T-helper 2 cell treated with Interferon-gamma antibody and Interleukin-4, amounts not matched to agents 100 ng/mL and 5 ng/mL, for 36 hours (primary cell): ENCODE results near the gene UBE2D1. TPM values are rescaled to one million over a fixed set of nuclear protein-coding genes. Genes with fewer than 3 reads are reported as not detected.
"Not testable (repeated sequence)": the region's sequence is repeated elsewhere in the genome, so short reads cannot be mapped to it uniquely, and the experiment has no call there.

Source experiments
- intact Hi-C: fragments of 100-400 bp; cut with micrococcal nuclease; formaldehyde crosslinking; loops from one replicate; pipeline ENCODE4 v1.15.1; 2023
- total RNA-seq: library from RNA; stranded (reverse); gene quantifications from 2 replicates; pipeline ENCODE4 v1.2.3, GENCODE V29; 2022

UBE2D1 gene
- total RNA-seq, 1 donor from 2014 or later = 14.4 TPM

GRCh38 chr10:58373442-58373827 is 38.6 kb downstream of the UBE2D1 start:
- intact Hi-C loops = no loop called here

GRCh38 chr10:58382489-58382995 is 47.7 kb downstream of the UBE2D1 start:
- intact Hi-C loops = loop anchor here (5.0 kb wide), 1 partner anchor 205 kb away; no protein-coding TSS in a partner anchor

- intact Hi-C loops = loop anchor here (1.0 to 5.0 kb wide), 3 partner anchors 102 to 1523 kb away; partner anchors contain the start of gene CCDC6
These were observed 49.3 kb downstream of the UBE2D1 start for GRCh38 chr10:58384095-58384494.

- intact Hi-C loops = loop anchor here (1.0 to 5.0 kb wide), 3 partner anchors 102 to 1522 kb away; partner anchors contain the start of gene CCDC6
These were observed 49.8 kb downstream of the UBE2D1 start for GRCh38 chr10:58384544-58384998.

GRCh38 chr10:58384999-58385783 is 50.4 kb downstream of the UBE2D1 start, which contains the start of gene TFAM:
Gene TFAM (plus strand): TSS chr10:58385410. CDS start chr10:58385548, 138 bp downstream.
- intact Hi-C loops = loop anchor here (1.0 to 5.0 kb wide), 6 partner anchors 51 to 1522 kb away; partner anchors contain the start of genes CCDC6 and CISD1

- intact Hi-C loops = loop anchor here (1.0 to 2.0 kb wide), 4 partner anchors 51 to 1521 kb away; partner anchors contain the start of genes CCDC6 and CISD1
These were observed 50.9 kb downstream of the UBE2D1 start for GRCh38 chr10:58385784-58386112.

GRCh38 chr10:58389024-58389423 is 54.2 kb downstream of the UBE2D1 start:
- intact Hi-C loops = no loop called here

GRCh38 chr10:58393317-58393716 is 58.5 kb downstream of the UBE2D1 start:
- intact Hi-C loops = no loop called here

- intact Hi-C loops = no loop called here
These were observed 59.7 kb downstream of the UBE2D1 start for GRCh38 chr10:58394471-58394870.

- intact Hi-C loops = no loop called here
These were observed 61.3 kb downstream of the UBE2D1 start for GRCh38 chr10:58396057-58396456.

- intact Hi-C loops = no loop called here
These were observed 63.0 kb downstream of the UBE2D1 start for GRCh38 chr10:58397830-58398229.

GRCh38 chr10:58399410-58399809 is 64.6 kb downstream of the UBE2D1 start:
- intact Hi-C loops = no loop called here

GRCh38 chr10:58400609-58401008 is 65.8 kb downstream of the UBE2D1 start:
- intact Hi-C loops = no loop called here

- intact Hi-C loops = no loop called here
These were observed 69.2 kb downstream of the UBE2D1 start for GRCh38 chr10:58404001-58404400.

GRCh38 chr10:58409956-58410610 is 75.3 kb downstream of the UBE2D1 start:
- intact Hi-C loops = no loop called here

- intact Hi-C loops = no loop called here
These were observed 77.7 kb downstream of the UBE2D1 start for GRCh38 chr10:58412502-58412961.

- intact Hi-C loops = no loop called here
These were observed 79.7 kb downstream of the UBE2D1 start for GRCh38 chr10:58414270-58415041.

- intact Hi-C loops = no loop called here
These were observed 81.0 kb downstream of the UBE2D1 start for GRCh38 chr10:58415757-58416156.

GRCh38 chr10:58417902-58418301 is 83.1 kb downstream of the UBE2D1 start:
- intact Hi-C loops = not testable (repeated sequence)
